HEK293 (cell line): ENCODE results near the gene ARHGAP24.

Experiments
- CTCF ChIA-PET: fragments of 350-600 bp; formaldehyde crosslinking; extraction: SDS; loops from one replicate; lab custom pipeline; 2021; ENCODE audit warnings: antibody characterized with exemption; lab: Yijun Ruan, JAX
- POLR2A ChIA-PET: fragments of 300-600 bp; formaldehyde crosslinking; extraction: SDS; loops from one replicate; lab custom pipeline; 2020; ENCODE audit warnings: antibody characterized with exemption, inconsistent platforms; lab: Yijun Ruan, JAX
- H3K27ac ChIP-seq: fragments of 200-500 bp; sonication (Bioruptor generic); 2 replicates; pipeline ENCODE4 v1.5.1; 2014; ENCODE audit warnings: low read depth, low read length, control low read depth, inconsistent platforms; ENCODE audit errors: extremely low read depth
- H3K36me3 ChIP-seq, 2 experiments: fragments of 200-500 bp in 1 of 2; sonication (Bioruptor generic) in 1 of 2; 1 replicate in 1 of 2; 2 replicates in 1 of 2; pipeline ENCODE4 v1.5.1; 2014 to 2017; ENCODE audit warnings: inconsistent platforms in 2 of 2, low read length in 2 of 2; ENCODE audit not compliant: control insufficient read depth in 2 of 2, insufficient read depth in 1 of 2
- H3K4me1 ChIP-seq: fragments of 200-500 bp; sonication (Bioruptor generic); 2 replicates; pipeline ENCODE4 v1.5.1; 2014; ENCODE audit warnings: mild to moderate bottlenecking, low read length, inconsistent platforms; ENCODE audit not compliant: control insufficient read depth, insufficient read depth
- H3K4me3 ChIP-seq: 2 replicates; pipeline ENCODE4 v1.5.1; 2011; ENCODE audit warnings: low read depth, mild to moderate bottlenecking, control low read depth, low read length, moderate library complexity
- H3K9me3 ChIP-seq: fragments of 200-500 bp; sonication (Bioruptor generic); 2 replicates; pipeline ENCODE4 v1.5.1; 2014; ENCODE audit warnings: low read depth, low read length, inconsistent platforms; ENCODE audit not compliant: control insufficient read depth, insufficient read depth
- GLI4 ChIP-seq: fragments of 450-650 bp; formaldehyde crosslinking; IDR thresholded peaks from 2 replicates; pipeline ENCODE4 v1.5.1; 2016; ENCODE audit warnings: missing biosample characterization, missing genetic modification characterization
- MYNN ChIP-seq: fragments of 450-650 bp; formaldehyde crosslinking; IDR thresholded peaks from 2 replicates; pipeline ENCODE4 v1.5.1; 2016; ENCODE audit warnings: missing biosample characterization, missing genetic modification characterization, borderline replicate concordance
- PATZ1 ChIP-seq: fragments of 450-650 bp; formaldehyde crosslinking; IDR thresholded peaks from 2 replicates; pipeline ENCODE4 v1.5.1; 2016; ENCODE audit warnings: missing biosample characterization, missing genetic modification characterization
- PRDM1 ChIP-seq: fragments of 450-650 bp; formaldehyde crosslinking; IDR thresholded peaks from 2 replicates; pipeline ENCODE4; 2016; ENCODE audit warnings: missing biosample characterization, missing genetic modification characterization
- SCRT2 ChIP-seq: fragments of 450-650 bp; formaldehyde crosslinking; IDR thresholded peaks from 2 replicates; pipeline ENCODE4 v1.5.1; 2016; ENCODE audit warnings: missing biosample characterization, missing genetic modification characterization
- YY1 ChIP-seq: fragments of 450-650 bp; formaldehyde crosslinking; IDR thresholded peaks from 2 replicates; pipeline ENCODE4 v1.5.1; 2018; ENCODE audit warnings: missing biosample characterization, missing genetic modification characterization
- ZFP37 ChIP-seq: fragments of 450-650 bp; formaldehyde crosslinking; IDR thresholded peaks from 2 replicates; pipeline ENCODE4 v1.5.1; 2016; ENCODE audit warnings: missing biosample characterization, missing genetic modification characterization
- ZFP69B ChIP-seq: fragments of 450-650 bp; formaldehyde crosslinking; IDR thresholded peaks from 2 replicates; pipeline ENCODE4 v1.5.1; 2016; ENCODE audit warnings: missing biosample characterization, missing genetic modification characterization
- ZNF19 ChIP-seq: fragments of 450-650 bp; formaldehyde crosslinking; IDR thresholded peaks from 2 replicates; pipeline ENCODE4; 2016; ENCODE audit warnings: missing biosample characterization, missing genetic modification characterization, low read depth
- ZNF24 ChIP-seq: fragments of 450-650 bp; formaldehyde crosslinking; IDR thresholded peaks from 2 replicates; pipeline ENCODE4 v1.5.1; 2016; ENCODE audit warnings: missing biosample characterization, missing genetic modification characterization
- ZNF302 ChIP-seq: fragments of 450-650 bp; formaldehyde crosslinking; IDR thresholded peaks from 2 replicates; pipeline ENCODE4 v1.5.1; 2016; ENCODE audit warnings: missing biosample characterization, missing genetic modification characterization, low read depth
- ZNF354C ChIP-seq: fragments of 450-650 bp; formaldehyde crosslinking; IDR thresholded peaks from 2 replicates; pipeline ENCODE4 v1.5.1; 2016; ENCODE audit warnings: missing biosample characterization, missing genetic modification characterization, low read depth, borderline replicate concordance
- ZNF391 ChIP-seq: fragments of 450-650 bp; formaldehyde crosslinking; IDR thresholded peaks from 2 replicates; pipeline ENCODE4 v1.5.1; 2016; ENCODE audit warnings: low read depth, missing biosample characterization, missing genetic modification characterization, borderline replicate concordance
- ZNF433 ChIP-seq: fragments of 450-650 bp; formaldehyde crosslinking; IDR thresholded peaks from 2 replicates; pipeline ENCODE4 v1.5.1; 2016; ENCODE audit warnings: missing biosample characterization, missing genetic modification characterization, low read depth
- ZNF501 ChIP-seq: fragments of 450-650 bp; formaldehyde crosslinking; IDR thresholded peaks from 2 replicates; pipeline ENCODE4 v1.5.1; 2016; ENCODE audit warnings: missing biosample characterization, missing genetic modification characterization
- ZNF548 ChIP-seq: fragments of 450-650 bp; formaldehyde crosslinking; IDR thresholded peaks from 2 replicates; pipeline ENCODE4 v1.5.1; 2016; ENCODE audit warnings: missing biosample characterization, missing genetic modification characterization
- ZNF580 ChIP-seq: fragments of 450-650 bp; formaldehyde crosslinking; IDR thresholded peaks from 2 replicates; pipeline ENCODE4 v1.5.1; 2016; ENCODE audit warnings: missing biosample characterization, missing genetic modification characterization
- ZNF629 ChIP-seq: fragments of 450-650 bp; formaldehyde crosslinking; IDR thresholded peaks from 2 replicates; pipeline ENCODE4 v1.5.1; 2017; ENCODE audit warnings: missing biosample characterization, missing genetic modification characterization
- ZNF747 ChIP-seq: fragments of 450-650 bp; formaldehyde crosslinking; IDR thresholded peaks from 2 replicates; pipeline ENCODE4 v1.5.1; 2016; ENCODE audit warnings: missing biosample characterization, missing genetic modification characterization
- ZNF768 ChIP-seq: fragments of 450-650 bp; formaldehyde crosslinking; IDR thresholded peaks from 2 replicates; pipeline ENCODE4 v1.5.1; 2018; ENCODE audit warnings: missing biosample characterization, mild to moderate bottlenecking, missing genetic modification characterization
- ZNF792 ChIP-seq: fragments of 450-650 bp; formaldehyde crosslinking; IDR thresholded peaks from 2 replicates; pipeline ENCODE4 v1.5.1; 2016; ENCODE audit warnings: missing biosample characterization, missing genetic modification characterization
- ZNF830 ChIP-seq: fragments of 450-650 bp; IDR thresholded peaks from 2 replicates; pipeline ENCODE4 v1.5.0; 2018; ENCODE audit warnings: missing biosample characterization, missing genetic modification characterization, low read depth, mild to moderate bottlenecking, moderate library complexity
- ZSCAN23 ChIP-seq: fragments of 450-650 bp; formaldehyde crosslinking; IDR thresholded peaks from 2 replicates; pipeline ENCODE4 v1.5.1; 2016; ENCODE audit warnings: missing biosample characterization, missing genetic modification characterization
- ZSCAN5A ChIP-seq: fragments of 450-650 bp; formaldehyde crosslinking; IDR thresholded peaks from 2 replicates; pipeline ENCODE4 v1.5.1; 2016; ENCODE audit warnings: missing biosample characterization, missing genetic modification characterization
- TF ChIP-seq, protein P1 (sequence below): fragments of 450-650 bp; formaldehyde crosslinking; IDR thresholded peaks from 2 replicates; pipeline ENCODE4 v1.5.1; 2016; ENCODE audit warnings: missing biosample characterization, missing genetic modification characterization
- TF ChIP-seq, protein P2 (sequence below): fragments of 450-650 bp; formaldehyde crosslinking; IDR thresholded peaks from 2 replicates; pipeline ENCODE4 v1.5.1; 2016; ENCODE audit warnings: missing biosample characterization, missing genetic modification characterization
- TF ChIP-seq, protein P3 (sequence below): fragments of 450-650 bp; formaldehyde crosslinking; IDR thresholded peaks from 2 replicates; pipeline ENCODE4 v1.5.1; 2016; ENCODE audit warnings: missing biosample characterization, missing genetic modification characterization, low read depth

ARHGAP24 gene

GRCh38 chr4:85703096-85703495 is 228.1 kb downstream of the ARHGAP24 start:
- no peak overlapping the region for H3K4me3 ChIP-seq
- H3K9me3 ChIP-seq = no peaks in the 10 kb centered on the region
- H3K27ac ChIP-seq = no peak overlapping the region
- ChIA-PET POLR2A (no interaction called here), CTCF (no interaction called here)
- TF ChIP-seq MYNN (tag by site-specific recombination) (no peak), SCRT2 (tag by site-specific recombination) (no peak), ZNF580 (tag by site-specific recombination) (no peak), ZNF302 (tag by site-specific recombination) (no peak), ZNF548 (tag by site-specific recombination) (no peak), PATZ1 (tag by site-specific recombination) (no peak), ZFP37 (no peak), ZNF24 (tag by site-specific recombination) (no peak), ZNF747 (tag by site-specific recombination) (no peak), ZNF629 (tag by site-specific recombination) (no peak)
- TF ChIP-seq, protein P1, sequence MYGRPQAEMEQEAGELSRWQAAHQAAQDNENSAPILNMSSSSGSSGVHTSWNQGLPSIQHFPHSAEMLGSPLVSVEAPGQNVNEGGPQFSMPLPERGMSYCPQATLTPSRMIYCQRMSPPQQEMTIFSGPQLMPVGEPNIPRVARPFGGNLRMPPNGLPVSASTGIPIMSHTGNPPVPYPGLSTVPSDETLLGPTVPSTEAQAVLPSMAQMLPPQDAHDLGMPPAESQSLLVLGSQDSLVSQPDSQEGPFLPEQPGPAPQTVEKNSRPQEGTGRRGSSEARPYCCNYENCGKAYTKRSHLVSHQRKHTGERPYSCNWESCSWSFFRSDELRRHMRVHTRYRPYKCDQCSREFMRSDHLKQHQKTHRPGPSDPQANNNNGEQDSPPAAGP = no peak
- TF ChIP-seq, protein P2, sequence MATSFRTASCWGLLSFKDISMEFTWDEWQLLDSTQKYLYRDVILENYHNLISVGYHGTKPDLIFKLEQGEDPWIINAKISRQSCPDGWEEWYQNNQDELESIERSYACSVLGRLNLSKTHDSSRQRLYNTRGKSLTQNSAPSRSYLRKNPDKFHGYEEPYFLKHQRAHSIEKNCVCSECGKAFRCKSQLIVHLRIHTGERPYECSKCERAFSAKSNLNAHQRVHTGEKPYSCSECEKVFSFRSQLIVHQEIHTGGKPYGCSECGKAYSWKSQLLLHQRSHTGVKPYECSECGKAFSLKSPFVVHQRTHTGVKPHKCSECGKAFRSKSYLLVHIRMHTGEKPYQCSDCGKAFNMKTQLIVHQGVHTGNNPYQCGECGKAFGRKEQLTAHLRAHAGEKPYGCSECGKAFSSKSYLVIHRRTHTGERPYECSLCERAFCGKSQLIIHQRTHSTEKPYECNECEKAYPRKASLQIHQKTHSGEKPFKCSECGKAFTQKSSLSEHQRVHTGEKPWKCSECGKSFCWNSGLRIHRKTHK = no peak
- H3K4me1 ChIP-seq = no peaks in the 10 kb centered on the region
- H3K36me3 ChIP-seq = no peaks in the 10 kb centered on the region

DNA sequence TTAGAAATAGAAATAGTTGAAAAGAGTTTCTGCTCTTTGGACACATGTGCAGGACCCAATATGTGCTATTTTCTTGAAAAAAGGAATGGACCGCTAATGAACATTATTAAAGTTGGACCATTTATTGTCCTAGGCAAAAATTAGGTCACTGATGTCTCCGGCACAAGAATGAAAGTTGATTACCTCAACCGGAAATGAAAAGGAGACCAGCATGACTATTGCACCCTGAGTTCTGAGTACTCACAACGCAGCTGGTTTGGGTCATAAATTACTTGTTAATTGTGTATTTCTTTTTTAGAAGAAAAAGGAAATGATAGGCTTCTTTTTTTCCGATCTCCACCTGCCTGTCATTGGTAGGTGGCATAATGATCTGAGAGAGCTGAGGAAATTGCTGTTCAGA is 232.7 kb downstream of the ARHGAP24 start:
- CTCF ChIA-PET = no interaction called here
- H3K27ac ChIP-seq = no peak overlapping the region
- TF ChIP-seq ZNF501 (tag by site-specific recombination) (no peak), ZNF830 (tag by site-specific recombination) (no peak), ZNF433 (tag by site-specific recombination) (no peak), ZSCAN5A (tag by site-specific recombination) (no peak)
- TF ChIP-seq, all 188 proteins: peak for 0
- H3K9me3 ChIP-seq = no peaks in the 10 kb centered on the region
- H3K4me3 ChIP-seq = no peak overlapping the region
- no peaks in the 10 kb centered on the region for H3K4me1 ChIP-seq
- no peaks in the 10 kb centered on the region for H3K36me3 ChIP-seq
- POLR2A ChIA-PET = no interaction called here

- H3K36me3 ChIP-seq = no peaks in the 10 kb centered on the region
- H3K9me3 ChIP-seq = no peaks in the 10 kb centered on the region
- H3K4me1 ChIP-seq = no peaks in the 10 kb centered on the region
- ChIA-PET POLR2A (no interaction called here), CTCF (no interaction called here)
- no peak overlapping the region for H3K27ac ChIP-seq
- no peak overlapping the region for H3K4me3 ChIP-seq
- no peak for TF ChIP-seq ZNF629 (tag by site-specific recombination)
- TF ChIP-seq ZSCAN23 (tag by site-specific recombination) = no peak
- no peak for TF ChIP-seq ZNF19 (tag by site-specific recombination)
- no peak for TF ChIP-seq PRDM1
- no peak for TF ChIP-seq YY1
- TF ChIP-seq, protein P3, sequence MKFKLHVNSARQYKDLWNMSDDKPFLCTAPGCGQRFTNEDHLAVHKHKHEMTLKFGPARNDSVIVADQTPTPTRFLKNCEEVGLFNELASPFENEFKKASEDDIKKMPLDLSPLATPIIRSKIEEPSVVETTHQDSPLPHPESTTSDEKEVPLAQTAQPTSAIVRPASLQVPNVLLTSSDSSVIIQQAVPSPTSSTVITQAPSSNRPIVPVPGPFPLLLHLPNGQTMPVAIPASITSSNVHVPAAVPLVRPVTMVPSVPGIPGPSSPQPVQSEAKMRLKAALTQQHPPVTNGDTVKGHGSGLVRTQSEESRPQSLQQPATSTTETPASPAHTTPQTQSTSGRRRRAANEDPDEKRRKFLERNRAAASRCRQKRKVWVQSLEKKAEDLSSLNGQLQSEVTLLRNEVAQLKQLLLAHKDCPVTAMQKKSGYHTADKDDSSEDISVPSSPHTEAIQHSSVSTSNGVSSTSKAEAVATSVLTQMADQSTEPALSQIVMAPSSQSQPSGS = no peak
- TF ChIP-seq ZNF354C (tag by site-specific recombination) = no peak
- TF ChIP-seq ZNF792 (tag by site-specific recombination) = no peak
- no peak for TF ChIP-seq ZNF391 (tag by site-specific recombination)
- no peak for TF ChIP-seq ZFP69B (tag by site-specific recombination)
- no peak for TF ChIP-seq GLI4 (tag by site-specific recombination)
- TF ChIP-seq ZNF768 (tag by site-specific recombination) = no peak
Measured at GRCh38 chr4:85708468-85708867, 233.5 kb downstream of the ARHGAP24 start.
